Activated CD8-positive, alpha-beta memory T cell treated with anti-CD3 and anti-CD28 coated beads, Interleukin-2, amount 50 U/mL, for 24 hours (primary cell): Measurements from ENCODE around the gene ZNF621.
"Not testable (repeated sequence)": the region's sequence is repeated elsewhere in the genome, so short reads cannot be mapped to it uniquely, and the experiment has no call there.

ENCODE experiments used
- DNase-seq: peaks from one replicate; pipeline ENCODE4 v3.0.0-alpha.2; 2020; ENCODE audit errors: extremely low read depth

ZNF621 gene

GRCh38 chr3:40534283-40534682, 9.5 kb downstream of the ZNF621 start:
- no peak for DNase-seq

- no peak for DNase-seq
Observed at GRCh38 chr3:40546816-40547215, 22.1 kb downstream of the ZNF621 start.

- DNase-seq, result no peak
Observed at GRCh38 chr3:40550167-40550566, 25.4 kb downstream of the ZNF621 start.

- no peak for DNase-seq
Observed at GRCh38 chr3:40557575-40558161, 32.9 kb downstream of the ZNF621 start.

GRCh38 chr3:40562482-40562881, 37.7 kb downstream of the ZNF621 start:
- not testable (repeated sequence) for DNase-seq

GRCh38 chr3:40565629-40566028, 40.9 kb downstream of the ZNF621 start:
- DNase-seq, result not testable (repeated sequence)

- no peak for DNase-seq
Observed at GRCh38 chr3:40566694-40567093, 41.9 kb downstream of the ZNF621 start.

- no peak for DNase-seq
Observed at GRCh38 chr3:40572588-40572987, 47.8 kb downstream of the ZNF621 start.

- no peak for DNase-seq
Observed at GRCh38 chr3:40574050-40574449, 49.3 kb downstream of the ZNF621 start.

- DNase-seq, result no peak
Observed at GRCh38 chr3:40574661-40575060, 49.9 kb downstream of the ZNF621 start.

- DNase-seq, result no peak
Observed at GRCh38 chr3:40576396-40576795, 51.6 kb downstream of the ZNF621 start.

GRCh38 chr3:40580494-40581091, 55.8 kb downstream of the ZNF621 start:
- DNase-seq, result peak; percentile 37

GRCh38 chr3:40581166-40581565, 56.4 kb downstream of the ZNF621 start:
- DNase-seq, result no peak

- DNase-seq, result no peak
Observed at GRCh38 chr3:40582401-40583027, 57.8 kb downstream of the ZNF621 start.

GRCh38 chr3:40583691-40584090, 58.9 kb downstream of the ZNF621 start:
- DNase-seq, result no peak

- DNase-seq, result peak; percentile 39
Observed at GRCh38 chr3:40584625-40585189, 59.9 kb downstream of the ZNF621 start.

- DNase-seq, result no peak
Observed at GRCh38 chr3:40585381-40586016, 60.7 kb downstream of the ZNF621 start.

GRCh38 chr3:40586901-40587300, 62.1 kb downstream of the ZNF621 start:
- no peak for DNase-seq

GRCh38 chr3:40588406-40588805, 63.6 kb downstream of the ZNF621 start:
- no peak for DNase-seq
